ENCODE results near the gene BHLHE41. TPM values are rescaled to one million over a fixed set of nuclear protein-coding genes. Genes with fewer than 3 reads are reported as not detected.
A peak's percentile ranks its signal among the peaks of the same experiment; 100 is the strongest.

Gene BHLHE41
- total RNA-seq, 1 donor from 2014 or later: 2.9 TPM

GRCh38 chr12:26126340-26127284 is 1.8 kb upstream of the BHLHE41 start:
- H3K79me2 ChIP-seq (ENCODE audit: insufficient read depth, low read length): peaks cover 25% of the 10 kb centered on the region
- DNase-seq (ENCODE audit: low read depth) (peak; percentile 77), FAIRE-seq (no peak)
- H3K4me3 Mint-ChIP-seq (ENCODE audit: unreplicated experiment): peak overlapping the region; percentile 91
- peak overlapping the region; percentile 94 for H3K9ac ChIP-seq (ENCODE audit: low read length)
- no peaks in the 10 kb centered on the region for H3K36me3 Mint-ChIP-seq (ENCODE audit: low read depth, unreplicated experiment)
- H3K27ac ChIP-seq (ENCODE audit: low read depth, low read length): peak overlapping the region; percentile 84
- H3K4me3 ChIP-seq (ENCODE audit: insufficient read depth, low read depth, low read length): peak overlapping the region; percentile 69
- H3K4me2 ChIP-seq (ENCODE audit: low read length): peak overlapping the region; percentile 95
- H3K36me3 ChIP-seq (ENCODE audit: insufficient read depth, low read length): no peaks in the 10 kb centered on the region
- H3K9me3 Mint-ChIP-seq (ENCODE audit: unreplicated experiment): no peaks in the 10 kb centered on the region
- peak overlapping the region; percentile 89 for H2AFZ ChIP-seq (ENCODE audit: low read depth, low read length)
- TF ChIP-seq CTCF (IDR thresholded peaks at IDR 0.05; ENCODE audit: insufficient read depth, low read depth, low read length) (no peak), EZH2 (IDR thresholded peaks at IDR 0.05; ENCODE audit: insufficient read depth, low read length) (no peak)
- H3K27me3 ChIP-seq (ENCODE audit: insufficient read depth, low read length): peaks cover 8% of the 10 kb centered on the region
- H3K4me1 Mint-ChIP-seq (ENCODE audit: low read depth, unreplicated experiment): peaks cover 8% of the 10 kb centered on the region
- peaks cover 18% of the 10 kb centered on the region for H3K4me1 ChIP-seq (ENCODE audit: insufficient read depth, low read length)
- H3K9me3 ChIP-seq (ENCODE audit: insufficient read depth, low read depth, low read length): no peaks in the 10 kb centered on the region
- H3K27me3 Mint-ChIP-seq (ENCODE audit: low read depth, unreplicated experiment): peaks cover 45% of the 10 kb centered on the region
- no peaks in the 10 kb centered on the region for H4K20me1 ChIP-seq (ENCODE audit: insufficient read depth, low read length)
- peak overlapping the region; percentile 84 for H3K27ac Mint-ChIP-seq (ENCODE audit: unreplicated experiment)

DNA sequence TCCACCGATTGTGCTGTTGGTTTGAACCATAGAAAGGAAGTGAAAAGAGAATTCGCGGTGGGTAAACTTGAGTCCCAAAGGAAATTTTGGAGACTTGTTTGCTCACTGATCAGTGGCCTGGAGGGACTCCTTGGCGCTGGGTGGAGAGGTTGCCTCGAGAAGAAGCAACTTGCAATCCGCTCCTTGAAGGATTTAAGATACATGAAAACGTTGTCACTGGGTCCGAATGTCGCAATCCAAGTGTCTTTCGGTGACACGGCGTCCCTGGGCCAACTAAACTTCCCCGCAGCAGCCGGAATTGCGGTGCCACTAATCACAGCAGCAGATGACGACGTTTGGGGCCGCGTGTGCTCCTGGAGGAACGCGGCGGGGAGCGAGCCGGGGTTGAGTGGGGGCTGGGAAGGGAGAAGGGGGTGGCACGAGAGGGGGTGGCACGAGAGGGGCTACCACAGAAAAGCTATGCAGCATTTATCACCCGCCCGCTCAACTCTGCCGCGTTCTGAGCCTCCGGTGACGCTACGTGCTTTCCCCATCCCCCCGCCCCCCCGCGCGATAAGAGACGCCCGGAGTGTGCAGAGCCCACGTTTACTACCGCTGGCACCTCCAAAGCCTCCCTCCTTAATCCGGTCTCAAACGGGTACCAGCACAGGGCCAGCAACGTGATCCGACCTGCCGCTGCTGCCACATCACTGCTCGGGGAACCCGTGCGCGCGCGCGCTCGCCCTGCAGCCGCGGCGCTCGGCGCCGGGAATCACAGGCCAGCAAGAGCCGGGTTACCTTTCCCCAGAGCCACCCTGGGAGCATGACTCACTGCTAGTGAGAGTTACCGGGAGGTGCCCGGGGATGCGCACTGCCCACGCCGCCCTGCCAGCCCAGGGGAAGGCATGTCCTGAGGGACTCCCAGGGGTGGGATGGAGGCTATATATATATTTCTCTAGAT is 833 bp upstream of the BHLHE41 start:
- Histone ChIP-seq H2AFZ (ENCODE audit: low read depth, low read length) (peak overlapping the region; percentile 89), H3K4me1 (ENCODE audit: insufficient read depth, low read length) (peaks cover 20% of the 10 kb centered on the region), H4K20me1 (ENCODE audit: insufficient read depth, low read length) (no peaks in the 10 kb centered on the region), H3K9ac (ENCODE audit: low read length) (peak overlapping the region; percentile 94), H3K79me2 (ENCODE audit: insufficient read depth, low read length) (peaks cover 35% of the 10 kb centered on the region), H3K27me3 (ENCODE audit: insufficient read depth, low read length) (peaks cover 8% of the 10 kb centered on the region), H3K36me3 (ENCODE audit: insufficient read depth, low read length) (no peaks in the 10 kb centered on the region), H3K9me3 (ENCODE audit: insufficient read depth, low read depth, low read length) (no peaks in the 10 kb centered on the region), H3K27ac (ENCODE audit: low read depth, low read length) (peak overlapping the region; percentile 84), H3K4me2 (ENCODE audit: low read length) (peak overlapping the region; percentile 95), H3K4me3 (ENCODE audit: insufficient read depth, low read depth, low read length) (peak overlapping the region; percentile 69)
- Mint-ChIP-seq H3K4me3 (ENCODE audit: unreplicated experiment) (peak overlapping the region; percentile 91), H3K4me1 (ENCODE audit: low read depth, unreplicated experiment) (peaks cover 8% of the 10 kb centered on the region), H3K27ac (ENCODE audit: unreplicated experiment) (peak overlapping the region; percentile 84), H3K9me3 (ENCODE audit: unreplicated experiment) (no peaks in the 10 kb centered on the region), H3K27me3 (ENCODE audit: low read depth, unreplicated experiment) (peaks cover 46% of the 10 kb centered on the region), H3K36me3 (ENCODE audit: low read depth, unreplicated experiment) (no peaks in the 10 kb centered on the region)
- peak; percentile 77 for DNase-seq (ENCODE audit: low read depth)
- no peak for FAIRE-seq
- TF ChIP-seq EZH2 (IDR thresholded peaks at IDR 0.05; ENCODE audit: insufficient read depth, low read length) (no peak), CTCF (IDR thresholded peaks at IDR 0.05; ENCODE audit: insufficient read depth, low read depth, low read length) (no peak)

All from astrocyte (in vitro differentiated cells and primary cell).